DLD1 (cell line): Measurements from ENCODE around the gene RNU6-9.
"Not testable (repeated sequence)": the region's sequence is repeated elsewhere in the genome, so short reads cannot be mapped to it uniquely, and the experiment has no call there.

ENCODE experiments used
- in situ Hi-C: cut with HindIII; loops from 2 replicates; pipeline ENCODE4 v1.10.0; 2017; ENCODE audit warnings: low sequenced_read_pairs

The RNU6-9 gene

GRCh38 chr19:876780-877314 is 16.4 kb upstream of the RNU6-9 start:
- in situ Hi-C loops, result no loop called here

DNA sequence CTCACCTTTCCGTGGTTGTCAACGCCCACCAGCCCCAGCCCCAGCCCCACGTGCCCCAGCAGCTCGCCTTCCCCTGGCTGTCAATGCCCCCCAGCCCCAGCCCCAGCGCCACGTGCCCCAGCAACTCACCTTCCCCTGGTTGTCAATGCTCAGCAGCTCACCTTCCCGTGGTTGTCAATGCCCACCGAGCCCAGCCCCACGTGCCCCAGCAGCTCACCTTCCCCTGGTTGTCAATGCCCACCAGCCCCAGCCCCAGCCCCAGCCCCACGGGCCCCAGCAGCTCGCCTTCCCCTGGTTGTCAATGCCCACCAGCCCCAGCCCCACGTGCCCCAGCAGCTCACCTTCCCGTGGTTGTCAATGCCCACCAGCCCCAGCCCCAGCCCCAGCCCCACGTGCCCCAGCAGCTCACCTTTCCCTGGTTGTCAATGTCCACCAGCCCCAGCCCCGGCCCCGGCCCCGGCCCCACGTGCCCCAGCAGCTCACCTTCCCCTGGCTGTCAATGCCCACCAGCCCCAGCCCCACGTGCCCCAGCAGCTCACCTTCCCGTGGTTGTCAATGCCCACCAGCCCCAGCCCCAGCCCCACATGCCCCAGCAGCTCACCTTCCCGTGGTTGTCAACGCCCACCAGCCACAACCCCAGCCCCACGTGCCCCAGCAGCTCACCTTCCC is 15.2 kb upstream of the RNU6-9 start:
- in situ Hi-C loops, result not testable (repeated sequence)

DNA sequence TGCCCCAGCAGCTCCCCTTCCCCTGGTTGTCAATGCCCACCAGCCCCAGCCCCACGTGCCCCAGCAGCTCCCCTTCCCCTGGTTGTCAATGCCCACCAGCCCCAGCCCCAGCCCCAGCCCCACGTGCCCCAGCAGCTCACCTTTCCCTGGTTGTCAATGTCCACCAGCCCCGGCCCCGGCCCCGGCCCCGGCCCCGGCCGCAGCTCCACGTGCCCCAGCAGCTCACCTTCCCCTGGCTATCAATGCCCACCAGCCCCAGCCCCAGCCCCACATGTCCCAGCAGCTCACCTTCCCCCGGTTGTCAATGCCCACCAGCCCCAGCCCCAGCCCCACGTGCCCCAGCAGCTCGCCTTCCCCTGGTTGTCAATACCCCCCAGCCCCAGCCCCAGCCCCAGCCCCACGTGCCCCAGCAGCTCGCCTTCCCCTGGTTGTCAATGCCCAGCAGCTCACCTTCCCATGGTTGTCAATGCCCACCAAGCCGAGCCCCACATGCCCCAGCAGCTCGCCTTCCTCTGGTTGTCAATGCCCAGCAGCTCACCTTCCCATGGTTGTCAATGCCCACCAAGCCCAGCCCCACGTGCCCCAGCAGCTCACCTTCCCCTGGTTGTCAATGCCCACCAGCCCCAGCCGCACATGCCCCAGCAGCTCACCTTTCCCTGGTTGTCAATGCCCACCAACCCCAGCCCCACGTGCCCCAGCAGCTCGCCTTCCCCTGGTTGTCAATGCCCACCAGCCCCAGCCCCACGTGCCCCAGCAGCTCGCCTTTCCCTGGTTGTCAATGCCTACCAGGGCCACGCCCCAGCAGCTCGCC is 14.3 kb upstream of the RNU6-9 start:
- in situ Hi-C loops, result not testable (repeated sequence)

- in situ Hi-C loops, result no loop called here
Observed at GRCh38 chr19:879711-880438, 13.4 kb upstream of the RNU6-9 start.

GRCh38 chr19:881385-882071 is 11.8 kb upstream of the RNU6-9 start:
- in situ Hi-C loops, result no loop called here

GRCh38 chr19:882871-883497 is 10.3 kb upstream of the RNU6-9 start:
- in situ Hi-C loops, result no loop called here

- in situ Hi-C loops, result no loop called here
Observed at GRCh38 chr19:883661-884211, 9.5 kb upstream of the RNU6-9 start.

DNA sequence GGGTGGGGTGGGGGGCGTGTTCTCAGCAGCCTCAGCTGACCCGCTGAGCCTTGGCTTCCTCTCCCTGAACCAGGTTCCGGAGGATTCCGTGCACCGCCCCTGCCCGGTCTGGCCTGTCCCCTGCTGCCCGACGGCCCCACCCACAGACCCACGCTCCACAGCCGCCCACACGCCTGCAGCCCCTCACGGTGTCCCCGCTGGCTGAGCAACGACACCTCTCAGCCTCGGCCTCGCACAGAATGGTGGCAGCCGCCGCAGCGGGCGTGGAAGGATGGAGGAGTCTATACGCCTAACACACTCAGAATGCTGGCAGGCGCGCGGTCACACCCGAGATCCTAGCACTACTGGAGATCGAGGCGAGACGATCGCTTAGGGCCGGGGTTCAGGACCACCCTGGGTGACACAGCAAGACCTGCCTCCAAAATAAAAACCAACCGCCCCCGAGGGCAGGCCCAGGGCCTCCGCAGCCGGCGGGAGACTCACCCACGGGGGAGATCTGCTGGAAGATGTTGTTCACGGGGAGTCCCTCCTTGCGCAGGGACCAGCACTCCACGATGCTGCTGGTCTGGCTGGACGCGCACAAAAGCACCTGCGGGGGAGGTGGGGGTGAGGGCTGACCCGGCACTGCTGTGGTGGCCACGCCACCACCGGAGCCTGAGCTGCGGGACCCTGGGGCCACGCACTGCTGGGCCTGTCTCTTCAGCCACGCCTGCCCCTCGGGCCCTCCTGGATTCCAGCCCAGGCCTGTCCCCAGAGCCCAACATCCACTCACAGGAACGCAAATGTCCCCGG is 8.7 kb upstream of the RNU6-9 start:
- in situ Hi-C loops, result no loop called here

DNA sequence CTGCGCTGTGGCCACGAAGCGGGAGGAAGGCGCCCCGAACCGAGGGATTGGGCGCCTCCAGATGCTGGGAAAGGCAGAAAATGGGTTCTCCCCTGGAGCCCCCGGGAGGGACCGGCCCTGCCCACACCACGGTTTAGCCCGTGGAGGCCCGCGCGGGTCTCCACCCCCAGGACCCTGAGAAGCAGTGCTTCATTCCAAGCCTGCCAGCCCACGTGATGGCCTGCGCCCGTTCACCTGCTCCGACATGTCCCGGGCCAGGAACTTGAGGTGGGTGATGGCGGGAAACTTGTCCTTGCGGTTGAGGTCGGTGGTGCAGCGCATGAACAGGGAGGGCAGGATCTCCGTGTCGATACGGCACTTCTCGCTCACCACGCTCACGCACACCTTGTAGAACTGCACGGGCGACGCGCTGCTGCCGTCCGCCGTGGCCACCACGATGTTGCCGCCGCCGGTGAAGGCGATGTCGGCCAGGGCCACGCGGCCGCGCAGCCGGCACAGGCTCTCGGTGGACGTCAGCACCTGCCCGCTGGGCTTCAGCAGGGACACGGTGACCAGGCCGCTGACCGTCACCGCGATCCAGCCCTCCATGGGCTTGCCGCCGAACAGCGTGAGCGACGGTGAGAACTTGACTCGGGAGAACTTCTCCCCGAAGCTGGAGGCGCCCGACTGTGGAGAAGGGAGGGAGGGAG is 7.6 kb upstream of the RNU6-9 start:
- in situ Hi-C loops, result no loop called here

GRCh38 chr19:887072-887471 is 6.2 kb upstream of the RNU6-9 start:
- in situ Hi-C loops, result no loop called here

GRCh38 chr19:887599-887998 is 5.7 kb upstream of the RNU6-9 start:
- in situ Hi-C loops, result no loop called here

GRCh38 chr19:888581-889385 is 4.5 kb upstream of the RNU6-9 start:
- in situ Hi-C loops, result no loop called here

GRCh38 chr19:889662-890295 is 3.5 kb upstream of the RNU6-9 start:
- in situ Hi-C loops, result no loop called here

DNA sequence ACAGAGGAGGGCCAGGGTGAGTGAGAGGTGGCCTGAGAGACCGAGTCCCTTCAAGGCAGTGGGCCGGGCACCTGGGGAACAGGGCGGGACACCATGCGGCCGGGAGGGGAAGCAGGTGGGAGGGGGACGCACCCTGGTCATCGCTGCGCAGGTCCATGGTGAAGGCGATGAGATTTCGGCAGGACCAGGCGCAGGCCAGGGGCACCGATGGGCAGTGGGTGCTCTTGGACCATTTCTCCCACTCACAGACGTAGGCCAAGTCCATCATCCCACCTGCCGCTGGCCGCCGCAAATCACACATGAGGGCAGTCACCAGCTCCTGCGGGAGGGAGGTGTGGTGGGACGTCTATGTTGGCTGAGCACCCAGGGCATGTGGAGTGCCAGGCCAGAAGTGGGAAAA is 2.5 kb upstream of the RNU6-9 start:
- in situ Hi-C loops, result no loop called here

GRCh38 chr19:891421-892200 is 1.7 kb upstream of the RNU6-9 start:
- in situ Hi-C loops, result not testable (repeated sequence)

- in situ Hi-C loops, result no loop called here
Observed at GRCh38 chr19:892243-892893, 916 bp upstream of the RNU6-9 start.
